GM19043 (cell line): ENCODE results near the gene RAD51AP1.
A peak's percentile ranks its signal among the peaks of the same experiment; 100 is the strongest.

ENCODE experiments used
- ATAC-seq: cut with Tn5 transposase; IDR thresholded peaks from one replicate; pipeline ENCODE4 v1.9.1; 2021; ENCODE audit warnings: low read depth; ENCODE audit not compliant: unreplicated experiment

RAD51AP1 gene

GRCh38 chr12:4540638-4541037 is 1.9 kb downstream of the RAD51AP1 start:
- no peak for ATAC-seq

GRCh38 chr12:4545195-4545594 is 6.5 kb downstream of the RAD51AP1 start:
- no peak for ATAC-seq

- ATAC-seq: no peak
These were observed 13.5 kb downstream of the RAD51AP1 start for GRCh38 chr12:4552191-4552590.

GRCh38 chr12:4553943-4554342 is 15.3 kb downstream of the RAD51AP1 start:
- ATAC-seq: no peak

- no peak for ATAC-seq
These were observed 17.1 kb downstream of the RAD51AP1 start for GRCh38 chr12:4555804-4556203.

GRCh38 chr12:4556735-4557530 is 18.2 kb downstream of the RAD51AP1 start:
- ATAC-seq: no peak

- no peak for ATAC-seq
These were observed 18.9 kb downstream of the RAD51AP1 start for GRCh38 chr12:4557586-4557985.

- ATAC-seq: no peak
These were observed 19.5 kb downstream of the RAD51AP1 start for GRCh38 chr12:4558171-4558570.

- no peak for ATAC-seq
These were observed 23.5 kb downstream of the RAD51AP1 start, which contains the start of gene DYRK4 for GRCh38 chr12:4562034-4562657. TSS of gene DYRK4 (plus strand) at chr12:4562208. CDS start at chr12:4562246, 38 bp downstream.

- ATAC-seq: no peak
These were observed 24.6 kb downstream of the RAD51AP1 start for GRCh38 chr12:4563336-4563735.

GRCh38 chr12:4564818-4565217 is 26.1 kb downstream of the RAD51AP1 start:
- ATAC-seq: no peak

GRCh38 chr12:4566474-4566873 is 27.8 kb downstream of the RAD51AP1 start:
- no peak for ATAC-seq

GRCh38 chr12:4567073-4567881 is 28.6 kb downstream of the RAD51AP1 start:
- peak; percentile 66 for ATAC-seq

- no peak for ATAC-seq
These were observed 30.6 kb downstream of the RAD51AP1 start for GRCh38 chr12:4569261-4569660.

GRCh38 chr12:4572680-4573079 is 34.0 kb downstream of the RAD51AP1 start:
- no peak for ATAC-seq

GRCh38 chr12:4579305-4580102 is 40.8 kb downstream of the RAD51AP1 start:
- ATAC-seq: no peak

GRCh38 chr12:4580281-4580688 is 41.6 kb downstream of the RAD51AP1 start:
- no peak for ATAC-seq

GRCh38 chr12:4584281-4584680 is 45.6 kb downstream of the RAD51AP1 start:
- ATAC-seq: no peak

GRCh38 chr12:4584896-4585295 is 46.2 kb downstream of the RAD51AP1 start:
- ATAC-seq: no peak

GRCh38 chr12:4586500-4586899 is 47.8 kb downstream of the RAD51AP1 start:
- ATAC-seq: no peak
